ENCODE data around the gene OR2A7.
"Not testable (repeated sequence)": the region's sequence is repeated elsewhere in the genome, so short reads cannot be mapped to it uniquely, and the experiment has no call there.

The OR2A7 gene

GRCh38 chr7:144252307-144252706 lies 12.3 kb downstream of the OR2A7 start:
- DNase-seq: not testable (repeated sequence)

DNA sequence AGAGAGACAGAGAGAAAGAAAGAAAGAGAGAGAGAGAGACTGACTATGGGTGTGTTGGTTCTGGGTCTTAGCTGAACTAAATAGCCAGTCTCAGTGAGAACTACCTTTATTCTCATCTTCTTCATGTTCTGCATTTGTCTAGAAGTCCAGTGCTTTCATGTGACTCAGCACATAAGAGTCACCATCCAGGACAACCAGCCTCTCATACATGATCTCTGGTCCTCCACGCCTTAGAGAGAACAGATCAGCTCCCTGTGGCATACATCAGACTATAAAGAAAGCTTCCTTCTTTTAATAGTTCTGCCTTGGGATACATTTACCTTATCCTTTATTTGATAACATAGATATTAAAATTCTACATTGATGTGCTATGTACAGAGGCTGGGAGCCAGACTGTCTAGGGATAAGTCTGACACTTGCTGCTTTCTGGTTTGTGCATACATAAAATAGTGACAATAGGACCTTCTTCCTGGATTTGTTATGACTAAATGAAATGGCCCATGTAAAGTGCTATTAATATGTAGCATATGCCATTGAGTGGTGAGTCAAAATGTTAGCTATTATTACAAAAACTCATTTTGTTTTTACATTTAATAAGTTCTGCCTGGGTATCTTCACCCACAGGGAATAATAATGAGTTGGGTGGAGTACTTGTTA lies 16.8 kb downstream of the OR2A7 start:
- DNase-seq: not testable (repeated sequence)

- DNase-seq: not testable (repeated sequence)
These were observed 17.6 kb downstream of the OR2A7 start for GRCh38 chr7:144246967-144247366.

- not testable (repeated sequence) for DNase-seq
These were observed 19.2 kb downstream of the OR2A7 start for GRCh38 chr7:144245372-144245771.

- DNase-seq: not testable (repeated sequence)
These were observed 25.2 kb downstream of the OR2A7 start, which contains the start of gene OR2A42 for GRCh38 chr7:144239365-144239764. OR2A42 (minus strand) TSS chr7:144239605; CDS start chr7:144232843, 6,762 bp downstream.

DNA sequence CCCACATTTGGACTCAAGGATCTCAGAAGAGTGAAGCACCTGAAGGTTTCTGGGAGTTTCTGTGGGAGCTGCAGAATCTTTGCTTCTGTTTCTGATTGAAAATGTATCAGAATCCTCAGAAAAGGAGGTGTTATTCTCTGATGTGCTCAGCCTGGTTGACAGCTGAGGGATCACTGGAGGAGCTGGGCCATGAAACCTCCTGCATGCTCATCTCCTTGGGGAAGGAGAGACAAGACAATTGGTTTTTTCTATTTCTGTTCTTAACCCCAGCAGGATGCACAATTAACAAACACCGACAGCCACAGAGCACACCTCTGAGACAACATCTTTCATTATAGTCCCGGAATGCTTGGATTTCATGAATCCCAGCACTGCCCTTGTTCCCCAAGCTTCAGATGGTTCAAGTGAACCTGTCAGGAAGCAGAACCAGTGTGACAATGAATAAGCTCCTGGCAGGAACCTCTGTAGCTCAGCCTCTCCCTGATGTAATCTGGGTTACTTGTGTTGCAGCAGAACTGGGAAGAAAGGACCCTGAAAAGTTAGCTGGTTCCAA lies 26.0 kb downstream of the OR2A7 start:
- DNase-seq: not testable (repeated sequence)

GRCh38 chr7:144233039-144233438 lies 31.6 kb downstream of the OR2A7 start:
- not testable (repeated sequence) for DNase-seq

GRCh38 chr7:144231027-144231426 lies 33.6 kb downstream of the OR2A7 start:
- not testable (repeated sequence) for DNase-seq

DNA sequence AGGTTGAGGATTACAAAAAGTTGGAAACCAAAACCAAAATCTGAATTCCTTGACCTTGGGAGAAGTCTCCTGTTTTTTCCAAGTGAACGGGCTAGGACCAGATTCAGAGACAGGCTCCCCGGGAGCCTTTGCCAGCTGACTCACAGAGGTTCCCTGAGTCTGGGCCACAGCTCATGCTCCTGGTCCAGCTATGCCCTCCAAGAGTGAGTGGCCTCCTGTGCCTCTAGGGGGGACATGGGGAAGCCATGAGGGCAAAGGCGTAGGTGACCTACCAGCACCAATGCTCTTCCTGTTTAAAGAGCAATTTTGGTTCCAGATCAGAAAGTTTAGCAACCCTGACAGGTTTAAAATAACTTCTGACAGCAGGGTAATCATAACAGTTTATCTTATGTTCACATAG lies 35.8 kb downstream of the OR2A7 start:
- DNase-seq: not testable (repeated sequence)

- DNase-seq: not testable (repeated sequence)
These were observed 37.7 kb downstream of the OR2A7 start for GRCh38 chr7:144226866-144227265.

DNA sequence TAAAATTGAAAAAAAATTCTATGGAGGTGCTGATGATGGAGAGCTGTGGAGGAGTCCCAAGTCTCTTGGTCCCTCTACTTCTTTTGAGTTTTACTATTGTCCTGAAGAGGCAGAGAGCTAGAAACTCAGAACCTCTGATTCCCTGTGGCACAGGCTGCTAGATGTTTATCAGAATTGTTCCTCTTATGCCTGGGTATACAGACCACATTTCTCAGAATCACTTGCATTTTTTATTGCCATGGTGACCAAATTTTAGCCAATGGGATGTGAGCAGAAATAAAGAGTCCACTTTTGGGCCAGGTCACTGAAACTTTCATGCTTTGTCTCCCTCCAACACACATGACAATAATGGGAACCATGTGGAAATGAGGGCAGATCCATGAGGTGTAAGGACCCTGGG lies 40.9 kb downstream of the OR2A7 start:
- not testable (repeated sequence) for DNase-seq

DNA sequence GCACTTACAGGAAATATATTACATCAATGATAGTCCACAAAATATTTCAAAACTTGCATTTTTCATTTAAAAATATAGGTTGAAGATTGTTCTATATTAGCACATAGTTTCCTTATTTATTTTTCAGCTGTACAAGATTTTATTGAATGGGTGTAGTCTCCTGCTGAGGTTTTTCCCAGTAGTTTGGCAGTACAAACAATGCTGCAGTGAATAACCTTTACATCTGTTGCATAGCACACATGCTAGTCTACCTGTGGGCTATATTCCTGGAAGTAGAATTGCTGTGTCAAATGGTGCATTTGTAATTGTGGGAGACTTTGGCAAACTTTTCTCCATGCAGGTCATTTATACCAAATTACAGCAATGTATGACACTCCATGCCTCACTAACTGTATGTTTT lies 44.1 kb downstream of the OR2A7 start:
- DNase-seq: not testable (repeated sequence)

GRCh38 chr7:144219149-144219548 lies 45.4 kb downstream of the OR2A7 start:
- not testable (repeated sequence) for DNase-seq

DNA sequence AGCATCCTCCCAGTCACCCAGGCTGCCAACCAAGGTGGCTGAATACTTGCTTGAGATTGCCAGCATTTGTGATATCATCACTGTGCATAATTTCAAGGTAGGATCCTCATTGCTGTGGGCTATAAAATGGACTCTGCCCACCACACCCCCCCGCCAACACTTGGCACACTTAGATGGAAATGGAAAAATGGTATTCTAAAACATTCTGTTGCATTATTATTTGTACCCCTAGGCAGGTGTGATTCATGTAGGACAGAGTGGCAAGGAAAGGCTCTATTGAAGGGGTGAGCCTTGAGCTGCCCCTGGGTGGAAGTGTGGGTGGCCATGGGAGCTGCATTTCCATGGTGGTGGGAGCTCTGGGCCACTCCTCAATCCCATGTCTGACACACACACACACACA lies 46.0 kb downstream of the OR2A7 start:
- DNase-seq: not testable (repeated sequence)

- DNase-seq: not testable (repeated sequence)
These were observed 47.4 kb downstream of the OR2A7 start for GRCh38 chr7:144217200-144217599.

All from C1 segment of cervical spinal cord (tissue), 14 donors.